ENCODE measurements around the gene SLC8A2. TPM values are rescaled to one million over a fixed set of nuclear protein-coding genes. Genes with fewer than 3 reads are reported as not detected.

SLC8A2 gene
- polyA plus RNA-seq, 4 donors: 0.12 to 0.92 TPM; not detected in 2

DNA sequence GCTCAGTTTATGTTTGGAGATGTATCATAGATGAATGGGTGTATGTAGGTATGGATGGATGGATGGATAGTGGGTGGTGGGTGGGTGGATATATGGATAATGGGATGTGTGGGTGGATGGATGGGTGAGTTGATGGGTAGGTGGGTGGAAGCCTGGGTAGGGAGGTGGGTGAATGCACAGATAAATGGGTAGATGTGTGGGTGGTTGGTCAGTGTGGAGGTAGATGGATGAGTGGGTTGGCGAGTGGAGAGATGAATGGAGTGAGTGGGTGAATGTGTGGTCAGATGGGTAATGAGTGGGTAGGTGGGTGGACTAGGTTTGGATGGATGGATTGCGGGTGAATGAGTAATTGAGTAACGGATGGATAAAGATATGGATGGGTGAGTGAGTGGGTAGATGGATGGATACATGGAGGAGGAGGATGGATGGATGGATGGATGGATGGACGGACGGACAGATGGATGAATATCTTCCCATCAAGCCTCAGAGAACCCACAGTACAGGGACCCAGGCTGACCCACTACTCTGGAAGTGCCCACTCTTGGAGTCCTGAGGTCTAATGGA is 65.8 kb downstream of the SLC8A2 start:
- no peak for FAIRE-seq
- Histone ChIP-seq H3K27me3 (ENCODE audit: control insufficient read depth in 3 of 3, insufficient read depth in 3 of 3, low read length in 3 of 3) (peaks cover 0 to 10% (median 0%) of the 10 kb centered on the region in 3 donors), H3K4me1 (ENCODE audit: control insufficient read depth in 3 of 3, insufficient read depth in 2 of 3, low read depth in 1 of 3, low read length in 2 of 3) (no peaks in the 10 kb centered on the region), H3K9me3 (ENCODE audit: control insufficient read depth in 2 of 2, insufficient read depth in 1 of 2, low read depth in 1 of 2, low read length in 1 of 2) (no peaks in the 10 kb centered on the region), H3K36me3 (ENCODE audit: control insufficient read depth in 3 of 3, insufficient read depth in 2 of 3, low read depth in 1 of 3, low read length in 3 of 3) (no peaks in the 10 kb centered on the region), H3K27ac (ENCODE audit: low read depth in 1 of 3, low read length in 2 of 3) (no peak overlapping the region), H3K4me3 (ENCODE audit: low read depth in 1 of 3, low read length in 3 of 3) (no peak overlapping the region)
- no peak for DNase-seq
- WGBS, 3 donors: 79 to 96% (median 91%) methylated on average over 5 of the region's 5 CpGs

- whole genome bisulfite sequencing, 3 donors: 80 to 90% (median 85%) methylated on average over 4 of the region's 4 CpGs
- Histone ChIP-seq H3K27ac (ENCODE audit: low read depth in 1 of 3, low read length in 2 of 3) (no peak overlapping the region), H3K27me3 (ENCODE audit: control insufficient read depth in 3 of 3, insufficient read depth in 3 of 3, low read length in 3 of 3) (peaks cover 0 to 10% (median 0%) of the 10 kb centered on the region in 3 donors), H3K36me3 (ENCODE audit: control insufficient read depth in 3 of 3, insufficient read depth in 2 of 3, low read depth in 1 of 3, low read length in 3 of 3) (no peaks in the 10 kb centered on the region), H3K9me3 (ENCODE audit: control insufficient read depth in 2 of 2, insufficient read depth in 1 of 2, low read depth in 1 of 2, low read length in 1 of 2) (no peaks in the 10 kb centered on the region), H3K4me3 (ENCODE audit: low read depth in 1 of 3, low read length in 3 of 3) (no peak overlapping the region), H3K4me1 (ENCODE audit: control insufficient read depth in 3 of 3, insufficient read depth in 2 of 3, low read depth in 1 of 3, low read length in 2 of 3) (no peaks in the 10 kb centered on the region)
- FAIRE-seq (no peak), DNase-seq (no peak)
Observed at GRCh38 chr19:47405197-47405550, 66.5 kb downstream of the SLC8A2 start.

- Histone ChIP-seq H3K36me3 (ENCODE audit: control insufficient read depth in 3 of 3, insufficient read depth in 2 of 3, low read depth in 1 of 3, low read length in 3 of 3) (no peaks in the 10 kb centered on the region), H3K4me3 (ENCODE audit: low read depth in 1 of 3, low read length in 3 of 3) (no peak overlapping the region), H3K27ac (ENCODE audit: low read depth in 1 of 3, low read length in 2 of 3) (no peak overlapping the region), H3K9me3 (ENCODE audit: control insufficient read depth in 2 of 2, insufficient read depth in 1 of 2, low read depth in 1 of 2, low read length in 1 of 2) (no peaks in the 10 kb centered on the region), H3K27me3 (ENCODE audit: control insufficient read depth in 3 of 3, insufficient read depth in 3 of 3, low read length in 3 of 3) (peaks cover 0 to 10% (median 0%) of the 10 kb centered on the region in 3 donors), H3K4me1 (ENCODE audit: control insufficient read depth in 3 of 3, insufficient read depth in 2 of 3, low read depth in 1 of 3, low read length in 2 of 3) (no peaks in the 10 kb centered on the region)
- DNase-seq (no peak), FAIRE-seq (no peak)
- 48 to 69% (median 62%) methylated on average over 8 to 9 of the region's 9 CpGs for WGBS, 3 donors
Observed at GRCh38 chr19:47404334-47405196, 67.1 kb downstream of the SLC8A2 start.

- H3K9me3 ChIP-seq (ENCODE audit: control insufficient read depth in 2 of 2, insufficient read depth in 1 of 2, low read depth in 1 of 2, low read length in 1 of 2): no peaks in the 10 kb centered on the region
- H3K36me3 ChIP-seq (ENCODE audit: control insufficient read depth in 3 of 3, insufficient read depth in 2 of 3, low read depth in 1 of 3, low read length in 3 of 3): no peaks in the 10 kb centered on the region
- peaks cover 0 to 21% (median 0%) of the 10 kb centered on the region in 3 donors for H3K27me3 ChIP-seq (ENCODE audit: control insufficient read depth in 3 of 3, insufficient read depth in 3 of 3, low read length in 3 of 3)
- H3K27ac ChIP-seq (ENCODE audit: low read depth in 1 of 3, low read length in 2 of 3): no peak overlapping the region
- DNase-seq (no peak), FAIRE-seq (no peak)
- 79 to 82% (median 80%) methylated on average over 16 of the region's 16 CpGs for WGBS, 3 donors
- H3K4me3 ChIP-seq (ENCODE audit: low read depth in 1 of 3, low read length in 3 of 3): no peak overlapping the region
- H3K4me1 ChIP-seq (ENCODE audit: control insufficient read depth in 3 of 3, insufficient read depth in 2 of 3, low read depth in 1 of 3, low read length in 2 of 3): no peaks in the 10 kb centered on the region
Observed at GRCh38 chr19:47402504-47402903, 69.2 kb downstream of the SLC8A2 start.

GRCh38 chr19:47398707-47399597 is 72.7 kb downstream of the SLC8A2 start:
- no peak for DNase-seq
- H3K4me1 ChIP-seq (ENCODE audit: control insufficient read depth in 3 of 3, insufficient read depth in 2 of 3, low read depth in 1 of 3, low read length in 2 of 3): no peaks in the 10 kb centered on the region

GRCh38 chr19:47391510-47392223 is 80.0 kb downstream of the SLC8A2 start:
- FAIRE-seq (no peak), DNase-seq (peak; percentile 66 to 74)
- 31 to 34% (median 32%) methylated on average over 14 to 15 of the region's 15 CpGs for WGBS, 3 donors
- Histone ChIP-seq H3K27ac (ENCODE audit: low read depth in 1 of 3, low read length in 2 of 3) (no peak overlapping the region), H3K9me3 (ENCODE audit: control insufficient read depth in 2 of 2, insufficient read depth in 1 of 2, low read depth in 1 of 2, low read length in 1 of 2) (no peaks in the 10 kb centered on the region), H3K4me3 (ENCODE audit: low read depth in 1 of 3, low read length in 3 of 3) (no peak overlapping the region), H3K36me3 (ENCODE audit: control insufficient read depth in 3 of 3, insufficient read depth in 2 of 3, low read depth in 1 of 3, low read length in 3 of 3) (no peaks in the 10 kb centered on the region), H3K4me1 (ENCODE audit: control insufficient read depth in 3 of 3, insufficient read depth in 2 of 3, low read depth in 1 of 3, low read length in 2 of 3) (no peaks in the 10 kb centered on the region), H3K27me3 (ENCODE audit: control insufficient read depth in 3 of 3, insufficient read depth in 3 of 3, low read length in 3 of 3) (peaks cover 0 to 2% (median 0%) of the 10 kb centered on the region in 3 donors)

More at GRCh38 chr19:47398707-47399597, 72.7 kb downstream of the SLC8A2 start:
- H3K27ac ChIP-seq (ENCODE audit: low read depth in 1 of 3, low read length in 2 of 3): no peak overlapping the region
- H3K36me3 ChIP-seq (ENCODE audit: control insufficient read depth in 3 of 3, insufficient read depth in 2 of 3, low read depth in 1 of 3, low read length in 3 of 3): no peaks in the 10 kb centered on the region
- H3K27me3 ChIP-seq (ENCODE audit: control insufficient read depth in 3 of 3, insufficient read depth in 3 of 3, low read length in 3 of 3): peaks cover 0 to 11% (median 0%) of the 10 kb centered on the region in 3 donors
- no peak overlapping the region for H3K4me3 ChIP-seq (ENCODE audit: low read depth in 1 of 3, low read length in 3 of 3)
- H3K9me3 ChIP-seq (ENCODE audit: control insufficient read depth in 2 of 2, insufficient read depth in 1 of 2, low read depth in 1 of 2, low read length in 1 of 2): no peaks in the 10 kb centered on the region
- 45 to 55% (median 46%) methylated on average over 23 to 24 of the region's 24 CpGs for WGBS, 3 donors
- no peak for FAIRE-seq

- H3K27ac ChIP-seq (ENCODE audit: low read depth in 1 of 3, low read length in 2 of 3): no peak overlapping the region
- no peaks in the 10 kb centered on the region for H3K9me3 ChIP-seq (ENCODE audit: control insufficient read depth in 2 of 2, insufficient read depth in 1 of 2, low read depth in 1 of 2, low read length in 1 of 2)
- WGBS, 3 donors: 72 to 73% (median 73%) methylated on average over 20 of the region's 20 CpGs
- DNase-seq: no peak
- no peak for FAIRE-seq
- H3K27me3 ChIP-seq (ENCODE audit: control insufficient read depth in 3 of 3, insufficient read depth in 3 of 3, low read length in 3 of 3): peaks cover 0 to 2% (median 0%) of the 10 kb centered on the region in 3 donors
- H3K4me1 ChIP-seq (ENCODE audit: control insufficient read depth in 3 of 3, insufficient read depth in 2 of 3, low read depth in 1 of 3, low read length in 2 of 3): no peaks in the 10 kb centered on the region
- no peaks in the 10 kb centered on the region for H3K36me3 ChIP-seq (ENCODE audit: control insufficient read depth in 3 of 3, insufficient read depth in 2 of 3, low read depth in 1 of 3, low read length in 3 of 3)
- H3K4me3 ChIP-seq (ENCODE audit: low read depth in 1 of 3, low read length in 3 of 3): no peak overlapping the region
Observed at GRCh38 chr19:47390533-47391488, 80.9 kb downstream of the SLC8A2 start.

All from small intestine (tissue), 7 donors.